Activated CD4-positive, alpha-beta T cell treated with anti-CD3 and anti-CD28 coated beads for 1 hour (primary cell): ENCODE data around the gene OTUB2.
"Not testable (repeated sequence)": the region's sequence is repeated elsewhere in the genome, so short reads cannot be mapped to it uniquely, and the experiment has no call there.

Experiments
- DNase-seq: peaks from one replicate; pipeline ENCODE4 v3.0.0-alpha.2; 2020

Gene OTUB2

DNA sequence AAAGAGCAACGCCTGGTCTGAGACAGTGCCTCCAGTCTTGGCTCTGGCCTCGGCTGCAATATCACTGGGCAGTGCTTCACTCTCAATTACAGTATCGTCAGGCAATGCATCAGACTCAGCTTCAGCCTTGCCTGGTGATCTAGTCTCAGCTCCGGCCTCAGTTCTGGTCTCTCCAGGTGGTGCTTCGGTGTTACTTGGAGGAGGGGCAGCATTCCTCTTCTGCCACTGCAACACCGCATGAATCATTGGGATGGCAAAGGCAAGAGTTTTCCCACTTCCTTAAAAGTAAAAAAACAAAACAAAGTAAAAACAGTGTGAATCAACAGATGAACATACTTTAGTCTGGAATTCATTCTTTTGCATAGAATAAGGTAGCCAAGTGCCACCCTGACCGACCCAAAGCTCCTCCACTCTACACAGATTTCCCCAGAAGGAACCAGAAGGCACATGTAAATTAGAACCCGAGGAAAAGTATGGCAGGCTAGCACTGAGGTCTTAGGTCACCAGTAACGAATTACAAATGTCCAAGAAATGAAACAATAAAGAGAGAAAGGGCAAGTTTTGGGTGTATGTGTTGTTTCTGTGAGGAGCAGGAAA is 36.3 kb downstream of the OTUB2 start:
- no peak for DNase-seq

- no peak for DNase-seq
Measured at GRCh38 chr14:94066089-94066676, 40.0 kb downstream of the OTUB2 start.

DNA sequence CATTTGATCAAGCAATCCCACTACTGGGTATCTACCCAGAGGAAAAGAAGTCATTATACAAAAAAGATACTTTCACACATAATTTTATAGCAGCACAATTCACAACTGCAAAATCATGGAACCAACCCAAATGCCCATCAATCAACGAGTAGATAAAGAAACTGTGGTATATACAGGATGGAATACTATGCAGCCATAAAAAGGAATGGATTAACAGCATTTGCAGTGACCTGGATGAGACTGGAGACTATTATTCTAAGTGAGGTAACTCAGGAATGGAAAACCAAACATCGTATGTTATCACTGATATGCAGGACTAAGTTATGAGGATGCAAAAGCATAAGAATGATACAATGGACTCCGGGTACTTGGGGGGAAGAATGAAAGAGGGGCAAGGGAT is 45.9 kb downstream of the OTUB2 start:
- not testable (repeated sequence) for DNase-seq

DNA sequence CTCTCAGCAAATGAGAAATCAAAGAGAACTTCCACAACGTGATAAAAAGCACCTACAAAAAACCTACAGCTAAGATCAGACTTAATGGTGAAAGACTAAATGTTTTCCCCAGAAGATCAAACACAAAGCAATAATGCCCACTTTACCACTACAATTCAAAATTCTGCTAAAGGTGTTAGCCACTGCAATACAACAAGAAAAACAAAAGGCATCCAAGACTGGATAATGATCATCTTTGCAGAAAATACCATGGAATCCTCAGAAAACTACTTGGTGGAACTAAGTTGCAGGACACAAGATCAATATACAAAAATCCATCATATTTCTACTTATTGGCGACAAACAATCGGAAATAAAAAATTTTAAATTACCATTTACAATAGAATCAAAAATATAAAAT is 48.4 kb downstream of the OTUB2 start:
- DNase-seq, result no peak

DNA sequence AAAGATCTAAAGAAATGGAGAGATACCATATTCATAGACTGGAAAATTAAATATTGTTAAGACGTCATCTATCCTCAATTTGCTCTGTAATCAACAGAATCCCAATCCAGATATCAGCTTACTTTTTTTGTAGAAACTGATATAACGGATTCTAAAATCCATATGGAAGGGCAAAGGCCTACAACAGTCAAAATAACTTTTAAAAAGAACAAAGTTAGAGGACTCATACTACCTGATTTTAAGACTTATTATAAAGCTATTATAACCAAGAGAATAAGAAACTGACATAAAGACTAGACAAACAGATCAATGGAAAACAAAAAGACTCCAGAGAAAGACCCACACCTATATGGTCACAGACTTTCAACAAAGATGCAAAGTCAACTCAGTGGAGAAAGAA is 48.9 kb downstream of the OTUB2 start:
- no peak for DNase-seq

DNA sequence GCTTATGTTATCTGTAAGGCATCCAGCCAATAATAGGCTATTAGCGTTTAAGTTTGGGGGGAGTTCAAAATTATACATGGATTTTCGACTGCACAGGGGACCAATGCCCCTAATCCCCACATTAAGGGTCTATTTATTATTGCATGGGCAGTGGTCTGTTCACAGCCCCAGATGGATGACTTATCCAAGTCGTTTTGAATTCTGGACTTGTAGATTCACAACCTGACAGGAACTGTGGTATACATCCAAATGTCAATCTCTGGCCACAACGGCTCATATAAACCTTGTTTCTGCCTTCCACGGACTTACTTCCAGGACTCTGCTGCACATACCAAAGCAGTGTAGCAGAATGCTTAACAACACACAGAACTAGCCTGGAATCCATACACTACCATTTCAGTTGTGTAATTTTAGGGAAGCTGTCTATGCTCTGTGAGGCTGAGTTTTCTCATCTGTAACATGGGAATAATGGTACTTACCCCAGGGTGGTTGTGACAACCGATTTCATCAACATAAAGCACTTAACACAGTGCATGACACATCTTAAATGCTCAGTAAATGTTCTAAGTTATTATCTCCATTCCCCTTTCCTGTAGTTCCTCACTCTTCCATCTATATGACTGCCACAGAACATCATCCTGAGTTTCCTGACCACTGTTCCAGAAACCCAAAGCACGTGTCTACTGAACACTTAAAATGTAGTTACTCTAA is 51.1 kb downstream of the OTUB2 start:
- DNase-seq, result no peak

- no peak for DNase-seq
Measured at GRCh38 chr14:94077823-94078222, 51.7 kb downstream of the OTUB2 start.

DNA sequence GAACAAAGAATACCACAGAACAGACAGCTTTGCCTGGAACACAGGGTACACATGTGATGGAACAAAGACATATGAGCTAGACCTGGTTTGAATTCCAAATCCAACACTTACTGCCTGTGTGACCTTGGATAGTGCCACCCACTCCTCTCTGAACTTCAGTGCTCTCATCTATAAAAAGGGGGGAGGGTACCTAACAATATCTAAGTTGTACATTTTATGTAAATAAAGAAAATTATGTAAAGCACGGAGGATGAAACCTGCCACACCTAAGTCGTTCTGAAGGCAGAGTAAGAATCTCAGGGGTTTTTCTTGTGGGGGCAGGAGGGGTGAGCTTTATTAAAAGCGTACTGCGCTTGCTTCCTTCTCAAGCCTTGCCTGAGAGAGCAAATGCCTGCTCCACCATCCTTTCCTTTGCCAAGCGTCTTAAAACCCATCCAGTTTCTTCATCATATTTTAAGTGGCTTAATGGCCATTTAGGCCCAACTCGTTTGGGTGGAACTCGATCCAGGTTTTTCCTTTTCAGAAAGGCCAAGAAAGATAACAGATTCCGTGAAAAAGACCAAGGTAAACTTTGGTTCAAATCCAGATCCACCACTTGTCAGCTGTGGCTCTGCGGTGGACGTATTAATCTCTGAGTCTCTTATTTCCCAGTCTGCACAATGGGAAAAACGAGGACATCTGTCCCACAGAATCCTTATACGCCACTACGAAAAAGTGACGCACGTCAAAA is 53.9 kb downstream of the OTUB2 start:
- DNase-seq, result no peak

DNA sequence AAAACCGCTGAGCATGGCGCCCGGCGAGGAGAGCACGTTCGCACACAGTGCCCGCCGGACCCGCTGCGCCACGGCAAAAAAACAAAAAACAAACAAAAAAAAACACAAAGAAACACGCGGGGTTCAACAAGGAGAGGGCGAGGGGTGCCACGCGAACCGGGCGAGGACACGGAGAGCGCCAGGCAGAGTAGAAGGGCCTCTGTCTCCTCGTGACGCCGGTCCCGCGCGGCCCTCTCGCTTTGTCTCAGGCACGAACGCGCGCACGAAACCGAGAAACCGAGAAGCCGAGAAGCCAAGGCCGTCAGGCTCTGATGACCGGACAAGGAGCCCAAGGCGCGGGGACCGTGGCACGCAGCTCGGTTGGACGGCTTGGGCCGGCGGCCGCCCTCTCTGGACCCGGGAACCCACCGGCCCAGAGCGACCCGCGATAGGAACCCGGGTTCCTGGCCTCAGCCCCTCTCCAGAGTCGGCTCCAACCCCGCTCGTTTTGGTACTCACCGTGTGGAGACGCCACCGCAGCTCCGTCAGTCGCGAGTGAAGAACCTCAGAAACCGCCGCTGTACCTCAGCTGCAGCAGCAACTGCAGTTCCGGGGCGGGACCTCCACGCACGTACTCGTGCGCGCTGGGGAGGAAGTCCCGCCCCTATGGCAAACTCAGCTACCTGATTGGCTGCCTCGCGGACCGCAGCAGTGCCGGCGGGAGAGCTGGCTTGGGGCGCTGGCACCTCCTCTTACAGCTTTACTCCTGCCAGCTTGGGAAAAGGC is 54.7 kb downstream of the OTUB2 start, which contains the start of the genes DDX24 and IFI27L1:
Gene DDX24 (minus strand): TSS at position 582 of the 765 bp plus-strand sequence. CDS start 1,460 bp downstream, outside the sequence.
Gene IFI27L1 (plus strand): TSS at position 690 of the 765 bp plus-strand sequence. CDS start 15,628 bp downstream, outside the sequence.
- peak; percentile 94 for DNase-seq

DNA sequence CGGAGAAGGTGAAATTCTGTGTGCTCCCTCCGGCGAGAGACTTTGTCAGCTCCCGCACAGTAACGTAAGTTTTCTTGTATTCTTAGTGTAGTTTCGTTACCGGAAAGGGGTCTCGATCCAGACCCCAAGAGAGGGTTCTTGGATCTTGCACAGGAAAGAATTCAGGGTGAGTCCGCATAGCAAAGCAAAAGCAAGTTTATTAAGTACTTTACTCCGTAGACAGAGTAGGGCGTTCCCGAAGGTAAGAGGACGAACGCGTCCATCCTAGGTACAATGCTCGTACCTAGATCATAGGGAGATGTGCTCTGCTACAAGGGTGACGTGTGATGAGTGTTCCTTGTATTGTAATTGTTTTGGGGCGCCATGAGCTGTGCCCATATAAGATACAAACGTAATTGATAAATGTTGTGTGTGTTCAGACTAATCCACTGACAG is 55.3 kb downstream of the OTUB2 start:
- DNase-seq, result no peak

GRCh38 chr14:94087891-94088290 is 61.8 kb downstream of the OTUB2 start:
- no peak for DNase-seq

DNA sequence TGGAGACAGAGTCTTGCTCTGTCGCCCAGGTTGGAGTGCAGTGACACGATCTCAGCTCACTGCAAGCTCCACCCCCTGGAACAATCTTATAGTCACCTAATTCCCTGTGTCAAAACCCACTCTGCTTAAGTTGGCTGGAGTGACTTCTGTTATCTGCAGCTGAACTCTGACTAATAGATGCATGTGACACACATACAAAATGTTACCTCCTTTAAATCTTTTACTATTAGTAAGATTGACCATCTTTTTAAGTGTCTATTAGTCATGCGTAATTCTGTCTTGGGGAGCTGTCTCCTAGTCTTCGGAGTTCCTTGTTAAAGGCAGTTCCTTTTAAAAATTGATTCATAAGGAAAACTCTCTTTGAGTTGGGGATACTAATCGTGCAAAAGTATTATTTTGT is 62.4 kb downstream of the OTUB2 start:
- no peak for DNase-seq

DNA sequence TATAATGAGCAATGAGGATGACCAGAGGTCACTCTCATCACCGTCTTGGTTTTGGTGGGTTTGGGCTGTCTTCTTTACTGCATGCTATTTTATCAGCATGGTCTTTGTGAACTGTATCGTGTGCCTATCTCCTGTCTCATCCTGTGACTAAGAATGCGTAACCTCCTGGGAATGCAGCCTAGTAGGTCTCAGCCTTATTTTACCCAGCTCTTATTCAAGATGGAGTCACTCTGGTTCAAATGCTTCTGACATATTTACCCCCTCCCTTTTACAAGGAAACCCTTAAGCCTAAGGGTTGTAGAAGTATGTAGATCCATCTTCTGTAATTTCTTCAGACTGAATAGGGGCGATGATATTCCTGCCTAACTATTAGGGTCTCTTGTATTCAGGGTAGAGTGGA is 63.3 kb downstream of the OTUB2 start:
- DNase-seq, result no peak

GRCh38 chr14:94093418-94093817 is 67.3 kb downstream of the OTUB2 start:
- DNase-seq, result no peak

GRCh38 chr14:94097091-94097490 is 71.0 kb downstream of the OTUB2 start:
- no peak for DNase-seq
